GM21737 (cell line): Measurements from ENCODE around the gene UBE2M.
A peak's percentile ranks its signal among the peaks of the same experiment; 100 is the strongest.
"Not testable (repeated sequence)": the region's sequence is repeated elsewhere in the genome, so short reads cannot be mapped to it uniquely, and the experiment has no call there.

Experiments
- ATAC-seq: cut with Tn5 transposase; IDR thresholded peaks from one replicate; pipeline ENCODE4 v1.9.1; 2021; ENCODE audit warnings: mild to moderate bottlenecking, moderate library complexity; ENCODE audit not compliant: unreplicated experiment

UBE2M gene

GRCh38 chr19:58542641-58543372 lies 15.6 kb downstream of the UBE2M start:
- ATAC-seq, result not testable (repeated sequence)

- ATAC-seq, result not testable (repeated sequence)
These were observed 19.2 kb downstream of the UBE2M start for GRCh38 chr19:58539169-58539559.

DNA sequence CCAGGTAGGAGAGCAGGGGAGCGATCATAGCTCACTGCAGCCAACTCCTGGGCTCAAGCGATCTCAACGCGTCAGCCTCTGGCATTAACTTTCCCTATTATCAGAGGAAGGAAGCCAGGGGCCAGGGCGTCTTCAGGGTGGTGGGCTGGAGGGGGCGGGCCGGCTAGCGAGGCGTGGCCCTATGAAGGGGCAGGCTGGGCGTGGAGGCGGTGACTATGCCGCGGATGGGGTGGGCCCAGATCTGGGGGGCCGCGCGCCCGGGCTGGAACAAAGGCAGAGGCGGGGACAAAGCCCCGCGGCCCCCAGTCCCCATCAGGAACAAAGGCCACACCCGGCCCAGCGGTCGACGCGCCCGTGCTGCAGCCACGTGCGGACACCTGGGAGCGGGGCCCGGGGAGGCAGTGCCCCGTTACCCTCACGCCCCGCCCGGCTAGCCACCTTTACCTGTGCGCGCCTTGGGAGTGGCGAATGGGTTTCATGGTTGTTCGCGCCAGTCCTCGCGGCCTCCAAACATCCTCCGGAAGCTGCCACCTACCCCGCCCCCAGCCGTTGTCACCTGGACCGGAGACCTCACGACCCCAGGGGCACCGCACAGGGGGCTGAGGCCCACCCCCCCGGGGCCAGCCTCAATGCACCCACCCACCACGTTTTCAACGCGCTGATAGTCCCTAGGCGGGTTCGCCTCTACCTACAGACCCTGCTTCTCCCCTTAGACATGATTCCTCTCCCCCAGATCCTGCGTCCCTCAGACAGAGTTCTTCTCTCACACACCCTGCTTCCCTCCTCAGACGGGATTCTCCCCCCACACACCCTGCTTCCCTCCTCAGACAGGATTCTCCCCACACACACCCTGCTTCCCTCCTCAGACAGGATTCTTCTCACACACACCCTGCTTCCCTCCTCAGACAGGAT lies 19.9 kb downstream of the UBE2M start:
- no peak for ATAC-seq

DNA sequence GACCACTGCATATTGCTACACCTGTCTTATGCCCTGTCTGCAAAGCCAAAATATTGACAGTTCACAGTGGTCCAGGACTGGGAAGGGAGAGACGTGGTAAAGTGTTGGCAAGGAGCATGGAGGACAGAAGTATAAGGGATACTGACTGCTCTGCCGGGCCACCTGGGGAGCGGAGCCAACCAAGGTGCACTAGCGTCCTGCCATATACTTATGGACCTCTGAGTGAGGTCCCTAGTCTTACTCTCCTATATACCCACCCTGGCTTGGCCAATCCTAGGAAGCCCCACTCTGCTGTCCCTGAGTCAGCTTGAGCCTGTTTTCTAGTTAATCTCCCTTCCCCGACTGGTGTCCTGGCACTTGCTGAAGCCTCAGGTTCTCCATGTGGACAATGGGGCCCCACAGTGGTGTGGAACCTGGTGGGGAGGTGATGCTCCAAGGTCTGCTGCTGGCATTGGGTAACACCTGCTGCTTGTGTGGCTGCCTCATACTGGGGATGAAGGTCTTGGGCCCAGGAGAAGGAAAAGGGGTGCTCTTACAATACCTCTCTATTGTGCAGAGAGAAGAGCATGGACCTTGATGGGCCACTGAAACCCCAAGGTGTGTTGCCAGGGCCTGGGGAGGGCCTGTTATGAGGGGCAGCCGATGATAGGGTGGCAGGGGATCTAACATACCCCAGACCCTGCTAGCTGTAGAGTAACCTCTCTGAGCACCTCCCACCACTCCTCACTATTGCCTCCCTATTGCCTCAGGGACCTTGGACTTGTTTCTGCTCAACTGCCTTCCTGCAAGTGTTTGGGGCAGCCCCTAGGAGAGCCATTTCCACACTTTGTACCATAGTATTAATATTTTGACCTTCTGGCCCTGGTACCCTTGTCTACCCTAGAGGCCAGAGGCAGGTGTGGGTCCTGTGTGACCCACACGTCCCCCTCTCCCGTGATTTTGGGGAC lies 21.3 kb downstream of the UBE2M start:
- no peak for ATAC-seq

- no peak for ATAC-seq
These were observed 22.6 kb downstream of the UBE2M start for GRCh38 chr19:58535857-58536256.

- ATAC-seq, result no peak
These were observed 27.2 kb downstream of the UBE2M start for GRCh38 chr19:58531034-58531840.

- no peak for ATAC-seq
These were observed 29.0 kb downstream of the UBE2M start for GRCh38 chr19:58529405-58529804.

DNA sequence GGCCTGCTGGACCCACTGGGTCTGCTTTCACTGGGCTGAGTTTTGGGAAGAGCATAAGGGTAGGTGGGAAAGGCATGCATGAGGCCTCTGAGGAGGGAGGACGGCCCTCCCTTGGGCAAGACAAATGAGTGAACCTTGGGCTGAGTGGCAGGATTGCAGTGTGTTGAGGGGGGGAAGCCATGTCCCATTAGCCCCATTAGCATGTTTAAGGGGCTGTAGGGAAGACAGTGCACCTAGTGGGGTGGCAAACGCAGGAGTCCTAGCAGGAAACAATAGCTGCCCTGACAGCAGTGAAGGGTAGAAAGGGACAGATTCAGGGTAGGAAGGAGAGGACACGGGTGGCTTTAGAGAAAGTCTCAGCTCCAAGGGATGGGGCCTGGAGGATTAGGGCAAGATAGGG lies 35.7 kb downstream of the UBE2M start:
- ATAC-seq, result no peak

GRCh38 chr19:58521651-58522050 lies 36.8 kb downstream of the UBE2M start:
- ATAC-seq, result no peak

DNA sequence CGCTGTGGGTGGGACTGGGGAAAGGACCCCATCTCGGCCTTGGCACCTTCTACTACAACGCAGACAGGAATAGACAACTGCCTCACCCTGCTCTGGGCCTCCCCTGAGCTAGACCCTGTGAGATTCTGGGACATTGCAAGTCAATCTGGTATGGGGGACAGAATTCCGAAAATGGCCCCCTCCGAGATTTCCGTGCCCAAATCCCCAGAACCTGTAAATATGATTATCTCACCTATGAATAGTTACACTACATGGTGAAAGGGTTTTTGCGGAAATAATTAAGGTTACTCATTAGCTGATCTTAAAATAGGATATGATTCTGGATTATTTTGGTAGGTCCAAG lies 38.2 kb downstream of the UBE2M start:
- no peak for ATAC-seq

DNA sequence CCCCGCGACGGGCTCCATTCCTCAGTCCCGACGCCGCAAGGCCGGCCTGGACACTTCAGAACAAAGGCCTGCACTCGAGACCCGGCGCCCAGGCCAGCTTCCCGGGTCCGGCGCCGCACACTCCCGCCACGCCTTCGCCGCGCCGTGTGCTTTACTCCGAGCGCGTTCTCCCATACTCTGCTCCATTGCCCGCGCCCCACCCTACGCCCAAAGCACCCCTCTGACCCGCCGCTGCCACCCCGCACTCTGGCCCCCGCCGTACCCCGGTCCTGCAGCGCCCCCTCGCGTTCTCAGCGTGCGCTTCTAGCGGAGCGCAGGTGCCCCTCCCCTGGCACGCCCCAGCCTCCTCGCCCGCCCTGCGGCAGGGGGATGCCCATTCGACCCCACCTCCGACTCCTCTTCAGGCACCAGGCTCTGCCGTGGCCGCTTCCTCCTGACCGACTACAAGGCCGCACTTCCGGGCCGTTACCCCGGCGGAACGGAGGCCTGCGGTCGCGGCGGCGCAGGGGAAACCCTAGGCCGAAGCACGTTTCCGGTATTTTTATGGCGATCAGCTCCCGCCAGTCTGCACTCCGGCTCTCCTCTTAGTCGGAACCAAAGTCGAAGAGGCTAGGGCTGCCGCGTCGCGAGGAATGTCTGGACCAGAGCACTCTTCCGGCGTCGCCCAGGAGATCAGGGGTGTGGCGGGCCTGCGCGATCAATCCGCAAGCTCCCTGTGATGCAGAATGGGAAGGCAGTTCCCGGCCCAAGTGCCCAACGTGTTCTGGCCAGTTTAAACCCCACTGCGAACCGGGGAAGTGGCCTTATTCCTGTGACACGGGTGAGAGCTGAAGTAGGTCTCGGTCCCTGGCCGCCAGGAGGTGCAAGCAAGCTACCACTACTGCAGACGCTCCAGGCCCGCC lies 38.8 kb downstream of the UBE2M start, which contains the start of gene ZBTB45:
TSS of gene ZBTB45 (minus strand) at position 456 of the 902 bp plus-strand sequence. CDS start 2,137 bp downstream, outside the sequence.
- ATAC-seq, result peak; percentile 75

DNA sequence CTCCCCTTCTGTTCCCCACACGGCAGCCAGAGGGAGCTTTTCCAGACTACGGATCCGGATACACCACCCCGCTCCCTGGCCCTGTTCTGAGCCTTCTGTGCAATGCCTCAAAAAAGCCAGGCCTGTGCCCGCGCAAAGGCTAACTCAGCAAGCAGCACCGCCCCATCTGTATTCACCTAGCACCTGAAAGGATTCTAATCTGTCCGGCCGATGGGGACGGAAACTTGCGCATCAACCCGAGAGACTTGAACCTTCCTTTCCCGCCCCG lies 39.4 kb downstream of the UBE2M start:
- no peak for ATAC-seq

DNA sequence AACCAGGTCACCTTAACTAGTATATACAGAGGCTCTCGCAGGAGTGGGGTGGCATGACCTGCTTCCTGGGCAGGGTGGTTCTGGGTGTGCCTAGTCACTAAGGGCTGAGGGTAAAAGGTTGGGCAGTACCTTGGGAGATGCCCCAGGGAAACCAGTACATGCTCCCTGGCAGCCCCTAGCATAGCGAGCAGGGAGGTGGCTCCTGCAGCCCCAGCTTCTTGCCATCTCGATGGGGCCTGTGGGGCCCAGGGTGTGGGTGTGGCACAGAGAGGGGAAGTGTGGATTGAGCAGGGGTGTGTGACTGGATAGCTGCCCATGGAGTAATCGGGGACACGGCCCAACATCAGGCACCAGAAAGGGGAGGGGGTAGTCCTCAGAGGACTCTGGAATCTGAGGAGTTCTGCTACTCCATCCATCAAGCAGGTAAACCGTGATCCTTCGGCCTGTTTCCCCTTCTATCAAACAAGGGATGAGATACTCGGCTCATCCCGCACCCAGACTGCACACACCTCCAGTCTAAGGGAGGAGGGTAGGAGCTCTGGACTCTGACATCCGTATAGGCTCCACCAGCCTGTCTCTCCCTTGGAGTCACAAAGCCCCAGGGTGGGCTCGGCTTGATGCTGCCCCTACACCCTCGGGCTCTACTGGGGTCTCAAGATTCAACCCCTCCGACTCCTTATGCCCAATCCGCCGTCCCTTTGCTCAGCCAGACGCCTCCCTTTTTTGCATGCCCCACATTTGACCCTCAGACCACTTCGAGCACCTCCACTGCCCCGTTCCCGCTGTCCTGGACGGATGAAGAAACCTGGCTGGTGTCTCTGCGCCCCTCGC lies 39.9 kb downstream of the UBE2M start:
- no peak for ATAC-seq

DNA sequence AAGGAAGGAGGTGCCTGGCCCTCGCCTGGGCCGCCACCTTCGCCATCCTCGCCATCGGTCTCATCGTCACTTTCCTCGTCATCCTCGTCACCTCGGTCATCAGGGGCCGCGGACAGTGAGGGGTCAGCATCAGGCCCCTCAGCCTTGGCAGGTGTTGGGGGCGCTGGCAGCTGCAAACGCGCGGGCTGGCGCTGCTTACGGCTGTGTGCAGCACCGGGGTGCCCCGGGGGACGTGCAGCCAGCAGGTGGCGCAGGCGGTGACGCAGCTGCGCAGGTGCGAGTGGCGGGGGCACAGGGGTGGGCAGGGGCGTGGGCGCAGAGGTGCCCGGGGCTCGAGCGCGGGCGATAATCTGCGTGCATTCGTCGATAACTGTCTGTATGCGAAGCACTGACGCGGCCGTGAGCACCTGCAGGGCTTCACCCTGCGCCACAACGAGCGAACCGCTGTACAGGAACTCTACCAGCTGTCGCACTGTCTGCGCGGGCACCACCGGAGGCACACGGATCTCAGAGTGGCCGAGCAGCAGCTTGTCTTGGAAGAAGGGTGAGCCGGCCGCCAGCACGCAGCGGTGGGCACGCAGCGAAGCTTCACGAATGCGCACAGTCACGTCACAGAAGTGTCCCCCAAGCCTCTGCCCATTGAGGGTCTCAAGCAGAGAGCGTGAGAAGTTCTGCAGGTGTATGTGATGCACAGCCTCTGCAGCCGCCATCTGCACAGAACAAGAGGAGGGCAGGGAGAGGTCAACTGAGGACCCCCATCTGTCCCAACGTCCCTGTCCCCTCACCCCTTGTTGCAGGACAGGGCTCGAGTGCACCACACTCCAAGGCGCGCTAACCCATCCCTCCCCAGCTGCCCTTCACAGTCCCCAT lies 41.2 kb downstream of the UBE2M start:
- ATAC-seq, result no peak

DNA sequence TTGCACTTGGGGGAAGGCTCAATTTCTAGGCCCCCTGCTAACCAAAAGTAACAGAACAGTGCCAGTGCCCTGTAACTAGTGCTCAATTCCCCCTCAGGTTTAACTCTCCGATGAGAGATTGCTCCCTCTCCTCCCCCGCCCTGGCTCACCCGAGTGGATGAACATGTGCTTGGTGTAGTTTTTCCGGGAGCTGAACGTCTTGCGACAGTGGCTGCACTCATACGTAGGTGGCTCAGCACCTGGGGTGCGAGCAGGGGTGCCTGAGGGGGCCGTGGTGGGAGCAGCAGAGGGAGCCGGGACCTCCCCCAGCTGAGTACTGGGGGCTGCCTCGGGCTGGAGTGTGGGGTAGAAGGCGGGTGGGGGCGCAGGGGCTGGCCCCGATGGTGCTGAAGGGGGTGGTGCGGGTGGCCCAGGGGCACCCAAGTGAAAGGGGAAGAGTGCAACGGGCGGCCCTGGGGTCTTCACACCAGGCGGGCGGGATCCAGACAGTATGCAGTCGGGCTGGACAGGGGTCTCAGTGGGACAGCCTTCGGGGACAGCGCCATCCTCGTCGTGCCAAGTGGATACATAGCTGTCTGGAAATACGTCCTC lies 42.1 kb downstream of the UBE2M start:
- ATAC-seq, result no peak

- ATAC-seq, result no peak
These were observed 43.2 kb downstream of the UBE2M start for GRCh38 chr19:58515259-58515658.

DNA sequence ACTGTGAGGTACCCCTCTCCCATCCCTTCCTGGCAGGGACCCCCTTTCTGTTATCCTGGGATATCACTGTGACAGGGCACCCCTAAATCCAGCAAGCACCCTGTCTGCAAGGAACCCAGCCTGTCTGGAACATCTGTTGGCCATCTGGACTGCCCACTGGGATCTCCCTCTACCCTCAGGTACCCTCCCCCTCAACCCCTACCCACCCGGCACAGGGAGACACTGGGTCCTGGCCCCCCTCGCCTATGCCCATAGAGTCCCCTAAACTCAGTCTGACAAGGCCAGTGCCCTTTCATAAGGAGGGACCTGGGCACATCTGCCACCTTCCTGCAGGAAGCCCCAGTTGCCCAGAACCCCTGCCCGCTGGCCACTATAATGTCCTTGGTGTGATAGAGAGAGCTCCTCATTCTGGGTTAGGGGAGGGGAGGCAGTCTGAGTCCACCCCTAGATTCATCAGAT lies 43.8 kb downstream of the UBE2M start:
- ATAC-seq, result no peak
